Lower leg skin (tissue), 4 donors: ENCODE data around the gene CD99L2. TPM values are rescaled to one million over a fixed set of nuclear protein-coding genes. Genes with fewer than 3 reads are reported as not detected.

Experiments used
- DNase-seq, 2 donors: peaks; one replicate each; pipeline ENCODE4 v3.0.0-alpha.2; 2019; ENCODE audit warnings: low spot score in 2 of 2
- H3K4me3 ChIP-seq: fragments of 200-600 bp; sonication (generic); 2 replicates; pipeline ENCODE4 v1.5.1; 2017; ENCODE audit warnings: mild to moderate bottlenecking, low read depth; ENCODE audit not compliant: poor library complexity, severe bottlenecking
- POLR2A ChIP-seq, 2 donors: fragments of 450-650 bp; IDR thresholded peaks; one replicate each; pipeline ENCODE4 v1.6.1; 2016 to 2017; ENCODE audit warnings: antibody characterized with exemption in 2 of 2, mild to moderate bottlenecking in 1 of 2, moderate library complexity in 1 of 2
- WGBS, 2 donors: methylation state at CpG; one replicate each; pipeline ENCODE4 v1.1.5; 2018; 5-methylcytosine and 5-hydroxymethylcytosine counted together
- intact Hi-C: fragments of 100-400 bp; cut with DNase I; formaldehyde crosslinking; loops from one replicate; pipeline ENCODE4 v1.15.0; 2023; ENCODE audit warnings: low total_unique reads
- total RNA-seq, 4 donors: library from RNA; depleted of rRNA; stranded (reverse); fragments of >200 nt; gene quantifications; one replicate each; pipeline ENCODE4 v1.1.0, GENCODE V29; 2016
- TF ChIP-seq, protein P1 (sequence below), 3 donors: fragments of 450-650 bp; IDR thresholded peaks; one replicate each; pipeline ENCODE4 v1.5.1; 2016; ENCODE audit warnings: antibody characterized with exemption in 3 of 3, mild to moderate bottlenecking in 3 of 3, moderate library complexity in 2 of 3

The CD99L2 gene
- total RNA-seq, 4 donors from 2014 or later, result 7.5 to 26.8 (median 17.3) TPM

DNA sequence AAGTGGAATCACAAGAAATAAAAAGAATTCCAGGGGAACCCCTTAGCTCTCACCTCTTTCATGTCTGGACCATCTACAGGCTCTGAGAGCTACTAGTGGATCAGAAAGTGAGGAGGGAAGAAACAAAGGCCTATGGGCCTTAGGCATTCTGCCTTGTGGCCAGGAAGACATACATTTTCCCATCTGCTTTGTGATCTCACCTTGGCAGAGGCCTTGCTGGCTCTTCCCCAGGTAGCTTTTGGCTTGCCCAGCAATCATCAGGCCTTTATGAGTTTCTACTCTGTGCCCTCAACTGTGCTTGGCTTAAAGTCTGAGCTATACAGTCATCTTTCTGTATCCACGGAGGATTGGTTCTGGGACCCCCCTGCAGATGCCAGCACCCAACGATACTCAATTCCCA lies 28.3 kb upstream of the CD99L2 start:
- H3K4me3 ChIP-seq, result no peak overlapping the region
- TF ChIP-seq POLR2A (IDR thresholded peaks at IDR 0.05), result no peak
- TF ChIP-seq, protein P1, sequence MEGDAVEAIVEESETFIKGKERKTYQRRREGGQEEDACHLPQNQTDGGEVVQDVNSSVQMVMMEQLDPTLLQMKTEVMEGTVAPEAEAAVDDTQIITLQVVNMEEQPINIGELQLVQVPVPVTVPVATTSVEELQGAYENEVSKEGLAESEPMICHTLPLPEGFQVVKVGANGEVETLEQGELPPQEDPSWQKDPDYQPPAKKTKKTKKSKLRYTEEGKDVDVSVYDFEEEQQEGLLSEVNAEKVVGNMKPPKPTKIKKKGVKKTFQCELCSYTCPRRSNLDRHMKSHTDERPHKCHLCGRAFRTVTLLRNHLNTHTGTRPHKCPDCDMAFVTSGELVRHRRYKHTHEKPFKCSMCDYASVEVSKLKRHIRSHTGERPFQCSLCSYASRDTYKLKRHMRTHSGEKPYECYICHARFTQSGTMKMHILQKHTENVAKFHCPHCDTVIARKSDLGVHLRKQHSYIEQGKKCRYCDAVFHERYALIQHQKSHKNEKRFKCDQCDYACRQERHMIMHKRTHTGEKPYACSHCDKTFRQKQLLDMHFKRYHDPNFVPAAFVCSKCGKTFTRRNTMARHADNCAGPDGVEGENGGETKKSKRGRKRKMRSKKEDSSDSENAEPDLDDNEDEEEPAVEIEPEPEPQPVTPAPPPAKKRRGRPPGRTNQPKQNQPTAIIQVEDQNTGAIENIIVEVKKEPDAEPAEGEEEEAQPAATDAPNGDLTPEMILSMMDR (IDR thresholded peaks at IDR 0.05), result no peak
- intact Hi-C loops, result no loop called here
- WGBS, 2 donors, result 74% methylated on average over 2 of the region's 2 CpGs
- no peak for DNase-seq

DNA sequence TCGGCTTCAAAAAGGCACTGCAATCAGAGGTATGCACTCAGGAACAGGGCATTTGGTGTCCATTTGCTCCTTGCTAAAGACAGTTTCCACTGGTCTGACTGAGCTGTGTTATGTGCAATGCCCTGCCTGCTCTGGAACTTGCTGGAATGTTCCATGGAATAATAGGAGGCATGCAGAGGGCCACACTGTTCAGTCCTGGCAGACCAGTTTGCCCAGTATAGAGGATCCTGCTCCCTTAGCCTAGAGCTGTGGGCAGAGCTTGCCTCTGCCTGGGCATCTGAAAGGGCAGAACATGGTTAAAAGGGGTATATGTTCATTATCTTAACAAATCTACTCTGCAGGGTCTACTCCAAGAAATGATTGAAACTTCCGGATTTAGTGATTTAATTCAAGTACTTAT lies 27.8 kb upstream of the CD99L2 start:
- no peak overlapping the region for H3K4me3 ChIP-seq
- 78 to 81% methylated on average over 2 of the region's 2 CpGs for WGBS, 2 donors
- DNase-seq, result no peak
- no peak for TF ChIP-seq POLR2A (IDR thresholded peaks at IDR 0.05)
- TF ChIP-seq, protein P1 (IDR thresholded peaks at IDR 0.05), result no peak
- intact Hi-C loops, result no loop called here

DNA sequence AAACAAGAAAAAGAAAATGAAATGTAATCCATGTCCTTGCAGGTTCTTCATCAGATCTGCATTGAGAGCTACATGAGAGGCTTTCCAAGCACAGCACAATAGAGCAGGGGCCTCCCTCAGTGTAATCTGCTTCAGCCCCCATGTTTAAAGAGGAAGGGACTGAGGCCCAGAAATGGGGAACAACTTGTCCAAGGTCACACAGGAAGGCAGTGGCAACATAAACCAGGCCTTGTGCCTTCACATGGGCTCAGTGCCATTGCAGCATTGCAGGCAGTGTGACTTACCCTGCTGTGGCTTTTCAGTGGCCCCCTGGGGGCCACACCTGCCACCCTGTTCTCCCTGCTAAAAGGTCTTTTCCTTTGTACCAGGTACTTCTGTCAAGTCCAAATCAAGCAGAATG lies 20.9 kb upstream of the CD99L2 start:
- intact Hi-C loops, result no loop called here
- no peak for TF ChIP-seq POLR2A (IDR thresholded peaks at IDR 0.05)
- TF ChIP-seq, protein P1 (IDR thresholded peaks at IDR 0.05), result no peak
- no peak overlapping the region for H3K4me3 ChIP-seq
- DNase-seq, result no peak

DNA sequence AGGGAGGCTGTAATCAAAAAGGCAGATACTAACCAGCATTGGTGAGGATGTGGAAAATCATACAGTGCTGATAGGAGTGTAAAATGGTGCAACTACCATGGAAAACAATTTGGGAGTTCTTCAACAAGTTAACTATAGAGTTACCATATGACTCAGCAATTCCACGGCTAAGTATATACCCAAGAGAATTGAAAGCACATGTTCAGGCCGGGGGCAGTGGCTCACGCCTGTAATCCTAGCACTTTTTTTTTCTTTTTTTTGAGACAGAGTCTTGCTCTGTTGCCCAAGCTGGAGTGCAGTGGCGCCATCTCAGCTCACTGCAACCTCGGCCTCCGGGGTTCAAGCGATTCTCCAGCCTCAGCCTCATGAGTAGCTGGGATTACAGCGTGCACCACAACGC lies 15.0 kb upstream of the CD99L2 start:
- intact Hi-C loops, result no loop called here
- H3K4me3 ChIP-seq, result no peak overlapping the region
- 79 to 85% methylated on average over 9 of the region's 9 CpGs for WGBS, 2 donors

DNA sequence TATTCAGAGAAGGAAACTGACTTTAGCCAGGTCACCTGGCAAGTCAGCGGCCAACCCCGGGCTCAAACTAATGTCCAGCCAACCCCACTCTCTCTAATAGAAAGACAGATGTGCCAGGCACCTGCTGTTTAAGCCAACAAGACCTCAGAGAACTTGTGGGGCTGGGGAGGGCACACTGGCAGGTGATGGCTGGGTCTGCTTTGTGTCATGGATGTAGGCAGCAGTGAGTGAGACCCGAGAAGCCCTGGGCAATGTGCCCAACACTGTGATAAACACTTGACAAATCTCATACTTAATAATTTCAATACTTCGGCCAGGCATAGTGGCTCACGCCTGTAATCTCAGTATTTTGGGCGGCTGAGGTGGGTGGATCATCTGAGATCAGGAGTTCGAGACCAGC lies 9.0 kb upstream of the CD99L2 start:
- TF ChIP-seq, protein P1 (IDR thresholded peaks at IDR 0.05), result no peak
- TF ChIP-seq POLR2A (IDR thresholded peaks at IDR 0.05), result no peak
- no peak overlapping the region for H3K4me3 ChIP-seq
- intact Hi-C loops, result no loop called here
- no peak for DNase-seq
- 86 to 90% methylated on average over 6 to 7 of the region's 7 CpGs for WGBS, 2 donors

More for the DNA sequence above, 15.0 kb upstream of the CD99L2 start:
- no peak for DNase-seq
- TF ChIP-seq, protein P1 (IDR thresholded peaks at IDR 0.05), result no peak
- TF ChIP-seq POLR2A (IDR thresholded peaks at IDR 0.05), result no peak

DNA sequence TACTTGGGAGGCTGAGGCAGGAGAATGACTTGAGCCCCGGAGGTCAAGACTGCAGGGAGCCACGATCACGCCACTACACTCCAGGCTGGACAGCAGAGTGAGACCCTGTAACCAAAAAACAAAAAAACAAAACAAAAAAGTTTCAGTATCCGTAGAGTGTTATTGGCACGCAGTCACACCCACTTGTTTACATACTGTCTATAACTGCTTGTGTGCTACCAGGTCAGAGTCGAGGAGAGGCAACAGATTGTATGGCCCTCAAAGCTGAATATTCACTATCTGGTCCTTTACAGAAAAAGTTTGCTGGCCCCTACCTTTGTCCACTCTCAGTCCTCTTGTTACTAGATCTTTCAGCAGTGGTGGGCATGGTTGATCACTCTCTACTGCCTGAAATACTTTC lies 8.2 kb upstream of the CD99L2 start:
- 90 to 91% methylated on average over 6 of the region's 6 CpGs for WGBS, 2 donors
- intact Hi-C loops, result no loop called here
- no peak for DNase-seq
- no peak for TF ChIP-seq POLR2A (IDR thresholded peaks at IDR 0.05)
- TF ChIP-seq, protein P1 (IDR thresholded peaks at IDR 0.05), result no peak
- H3K4me3 ChIP-seq, result no peak overlapping the region
